HG03280 (cell line): Measurements from ENCODE around the gene A3GALT2.

Experiments used
- ATAC-seq: cut with Tn5 transposase; IDR thresholded peaks from one replicate; pipeline ENCODE4 v1.9.1; 2021; ENCODE audit warnings: mild to moderate bottlenecking, moderate library complexity; ENCODE audit not compliant: unreplicated experiment

A3GALT2 gene

GRCh38 chr1:33274446-33274845 lies 46.5 kb downstream of the A3GALT2 start:
- ATAC-seq = no peak

- no peak for ATAC-seq
Measured at GRCh38 chr1:33273961-33274371, 46.9 kb downstream of the A3GALT2 start.

DNA sequence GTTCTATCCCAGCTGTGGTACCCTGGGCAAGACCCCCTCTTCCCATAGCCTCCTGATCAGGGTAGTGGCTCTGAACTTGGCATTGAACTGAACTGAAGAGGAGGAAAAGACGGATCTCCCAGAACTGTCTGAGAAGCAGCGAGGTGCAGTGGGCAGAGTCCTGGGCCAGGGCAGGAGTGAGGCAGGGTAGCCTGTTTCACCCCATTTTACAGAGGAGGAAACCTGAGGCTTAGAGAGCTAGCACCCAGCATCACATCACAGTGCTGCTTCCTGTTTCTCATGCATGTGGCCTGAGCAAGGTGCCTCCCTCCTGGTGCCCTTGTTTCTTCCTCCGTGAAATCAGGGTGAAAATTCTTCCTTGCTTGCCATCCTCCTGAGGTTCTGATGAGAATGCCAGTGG lies 47.5 kb downstream of the A3GALT2 start:
- no peak for ATAC-seq

GRCh38 chr1:33272930-33273329 lies 48.0 kb downstream of the A3GALT2 start:
- ATAC-seq = no peak

- ATAC-seq = no peak
Measured at GRCh38 chr1:33272509-33272908, 48.4 kb downstream of the A3GALT2 start.

DNA sequence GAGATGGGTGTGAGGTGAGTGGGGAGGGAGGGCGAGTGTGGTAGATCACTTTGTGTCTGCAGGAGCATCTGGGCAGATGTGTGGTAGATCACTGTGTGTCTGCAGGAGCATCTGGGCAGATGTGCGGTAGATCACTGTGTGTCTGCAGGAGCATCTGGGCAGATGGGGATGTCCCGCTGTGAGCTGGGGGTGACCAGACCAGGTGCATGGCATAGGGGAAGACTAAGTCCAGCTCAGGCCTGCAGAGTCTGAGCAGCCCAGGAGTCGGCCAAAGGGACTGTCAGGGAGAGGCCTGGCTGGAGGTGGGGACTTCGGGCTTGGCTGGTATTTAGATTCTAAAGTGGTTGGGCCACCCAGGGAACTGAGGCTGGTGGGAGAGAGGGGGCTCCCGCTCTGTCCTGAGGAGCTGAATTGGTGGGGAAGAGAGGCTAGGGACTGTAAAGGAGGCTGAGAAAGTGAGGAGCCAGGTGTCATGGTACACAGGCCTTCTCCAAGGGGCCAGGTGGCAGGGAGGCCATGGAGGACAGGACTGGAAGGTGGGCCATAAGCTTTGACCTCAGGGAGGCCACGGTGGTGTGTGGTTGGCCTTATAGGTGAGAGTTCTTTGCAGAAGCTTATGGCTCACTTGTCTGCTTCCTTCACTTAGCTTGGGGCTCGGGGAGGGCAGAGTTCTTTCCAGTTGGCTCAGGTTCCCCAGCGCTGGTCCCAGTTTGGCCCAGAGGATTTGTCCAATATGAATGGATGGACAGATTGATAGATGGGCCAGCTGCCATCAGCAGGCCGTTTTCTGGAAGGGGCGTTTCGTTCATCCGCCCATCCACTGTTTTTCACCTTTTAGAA lies 49.0 kb downstream of the A3GALT2 start:
- no peak for ATAC-seq

DNA sequence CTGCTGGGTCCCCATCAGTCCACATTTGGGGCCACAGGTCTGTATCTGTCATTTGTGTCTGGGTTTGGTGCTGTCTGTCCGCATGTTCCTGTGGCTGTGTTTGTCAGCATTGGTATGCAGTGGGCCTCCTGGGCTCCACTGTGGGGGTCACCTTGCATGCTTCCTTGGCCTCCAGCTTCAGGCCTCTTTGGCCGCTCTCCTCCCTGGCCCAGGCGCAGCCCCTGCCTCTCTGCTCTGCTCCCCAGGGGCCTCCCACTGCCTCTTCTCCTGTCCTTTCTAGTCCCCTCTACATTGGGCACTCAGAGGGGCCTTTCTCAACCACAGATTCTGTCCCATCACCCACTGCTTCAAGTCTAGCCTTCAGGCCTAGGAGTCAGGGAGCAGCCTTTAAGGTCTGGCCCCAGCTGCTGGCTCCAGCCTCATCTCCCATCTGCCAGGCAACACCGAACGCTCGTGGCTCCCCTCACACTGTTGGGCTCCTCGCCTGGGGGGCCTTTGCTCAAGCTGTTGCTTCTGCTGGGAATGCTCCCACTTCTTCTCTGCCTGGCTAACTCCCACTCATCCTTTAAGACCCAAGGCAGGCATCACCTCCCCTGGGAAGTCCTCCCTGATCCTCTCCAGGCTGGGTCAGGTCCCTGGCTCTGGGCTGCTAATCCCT lies 50.0 kb downstream of the A3GALT2 start:
- no peak for ATAC-seq

- no peak for ATAC-seq
Measured at GRCh38 chr1:33270379-33270778, 50.5 kb downstream of the A3GALT2 start.

DNA sequence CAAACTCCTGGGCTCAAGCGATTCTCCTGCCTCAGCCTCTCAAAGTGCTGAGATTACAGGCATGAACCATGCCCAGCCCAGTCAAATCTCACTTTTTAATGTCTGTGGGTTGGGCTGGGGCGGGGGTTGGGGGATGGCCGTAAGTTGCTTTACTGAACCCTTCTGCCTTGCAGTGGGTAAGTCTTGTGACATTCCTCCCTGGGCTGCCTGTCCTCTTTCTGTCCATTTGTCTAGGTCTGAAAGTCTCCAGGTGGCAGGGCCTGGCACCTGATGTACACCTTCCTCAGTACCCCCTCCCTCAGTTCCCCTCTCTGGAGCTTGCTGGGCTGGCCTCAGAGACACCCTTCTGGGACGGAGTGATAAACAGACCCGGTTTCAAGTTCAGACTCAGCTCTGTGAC lies 51.3 kb downstream of the A3GALT2 start:
- ATAC-seq = no peak

- ATAC-seq = no peak
Measured at GRCh38 chr1:33268927-33269610, 51.8 kb downstream of the A3GALT2 start.

GRCh38 chr1:33268457-33268856 lies 52.4 kb downstream of the A3GALT2 start:
- no peak for ATAC-seq

DNA sequence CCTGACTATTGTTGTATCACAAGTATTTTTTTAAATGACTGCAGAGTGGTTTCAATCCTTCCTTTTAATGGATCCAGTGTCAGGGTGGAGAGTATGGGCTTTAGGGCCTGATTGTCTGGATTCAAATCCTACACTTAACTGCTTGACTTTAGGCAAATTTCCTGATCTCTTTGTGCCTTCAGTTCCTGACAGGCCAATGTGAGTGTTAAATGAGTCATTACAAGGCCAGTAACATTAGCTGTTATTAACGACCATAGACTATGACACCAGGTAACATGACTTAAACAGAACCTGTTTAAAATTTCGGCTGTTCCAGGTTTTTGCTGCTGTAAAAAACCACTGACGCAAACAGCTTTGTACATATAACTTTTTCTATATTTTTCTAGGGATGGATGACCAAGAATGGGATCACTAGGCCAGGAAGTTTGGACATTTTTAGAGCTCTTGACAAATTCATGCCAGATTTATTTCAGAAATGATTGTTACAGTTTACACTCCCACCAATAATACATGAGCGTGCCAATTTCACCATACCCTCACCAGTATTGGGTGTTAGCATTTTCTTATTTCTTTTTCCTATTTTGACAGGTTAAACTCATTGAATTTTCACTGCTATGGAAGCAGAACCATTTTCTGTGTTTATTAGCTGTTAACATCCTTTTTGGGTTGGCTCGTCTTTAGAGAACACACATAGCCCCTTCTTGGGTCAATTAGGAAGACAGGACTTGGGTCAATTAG lies 53.3 kb downstream of the A3GALT2 start:
- no peak for ATAC-seq

DNA sequence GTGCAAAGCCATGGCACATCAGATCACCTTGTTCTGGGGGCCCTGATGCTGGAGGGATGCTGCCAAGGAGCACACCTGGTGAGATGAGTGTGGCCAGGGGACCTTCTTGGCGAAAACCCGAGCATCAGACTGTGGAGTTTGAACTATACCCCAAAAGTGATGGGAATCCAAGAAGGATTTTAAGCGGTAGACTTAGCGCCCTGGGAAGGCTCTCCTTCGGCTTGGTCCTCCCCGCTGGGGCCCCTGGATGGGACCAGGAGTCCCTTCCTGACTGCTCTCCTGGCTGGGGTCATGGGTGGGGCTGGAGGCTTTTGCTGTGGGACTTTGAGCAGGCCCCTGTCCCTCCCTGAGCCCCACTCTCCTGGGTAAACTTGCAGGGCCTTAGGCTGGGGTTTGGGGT lies 54.1 kb downstream of the A3GALT2 start:
- ATAC-seq = no peak

DNA sequence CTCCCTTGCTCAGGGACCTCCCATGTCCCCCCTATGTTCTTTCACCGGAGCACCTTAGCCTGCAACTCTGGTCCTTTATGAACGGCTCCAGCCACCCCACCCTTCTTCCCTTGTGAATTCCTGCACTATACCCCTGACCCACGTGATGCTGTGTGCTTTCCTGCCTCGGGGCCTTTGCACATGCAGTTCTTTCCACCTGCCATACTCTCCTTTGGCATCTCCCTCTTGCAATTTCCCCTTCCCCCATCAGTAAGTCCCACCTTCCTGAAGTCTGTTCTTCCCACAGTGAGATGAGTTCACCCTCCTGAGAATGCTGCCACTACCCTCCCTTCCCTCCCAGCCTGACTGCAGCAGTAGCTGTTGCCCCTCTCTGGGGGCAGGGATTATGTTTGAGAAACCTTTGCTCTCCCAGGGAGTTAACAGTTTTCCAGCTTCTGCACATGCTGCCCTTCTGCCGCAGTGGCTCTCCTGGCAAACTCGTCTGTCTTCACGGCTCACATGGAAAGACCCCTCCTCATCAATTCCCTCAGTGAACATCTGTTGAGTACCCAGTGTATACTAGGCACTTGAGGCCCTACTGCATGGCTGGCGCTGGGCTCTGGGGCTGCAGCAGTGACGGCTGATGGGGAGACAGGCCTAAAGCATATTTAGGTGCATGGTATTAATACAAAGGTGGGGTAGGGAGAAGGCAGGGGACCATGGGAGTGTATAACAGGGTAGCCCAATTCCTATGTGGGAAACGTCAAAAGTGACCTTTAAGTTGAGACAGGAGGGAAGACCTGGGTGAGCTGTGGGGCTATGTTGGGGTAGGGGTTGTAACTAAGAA lies 54.9 kb downstream of the A3GALT2 start:
- no peak for ATAC-seq

GRCh38 chr1:33263890-33264504 lies 56.9 kb downstream of the A3GALT2 start:
- ATAC-seq = no peak

DNA sequence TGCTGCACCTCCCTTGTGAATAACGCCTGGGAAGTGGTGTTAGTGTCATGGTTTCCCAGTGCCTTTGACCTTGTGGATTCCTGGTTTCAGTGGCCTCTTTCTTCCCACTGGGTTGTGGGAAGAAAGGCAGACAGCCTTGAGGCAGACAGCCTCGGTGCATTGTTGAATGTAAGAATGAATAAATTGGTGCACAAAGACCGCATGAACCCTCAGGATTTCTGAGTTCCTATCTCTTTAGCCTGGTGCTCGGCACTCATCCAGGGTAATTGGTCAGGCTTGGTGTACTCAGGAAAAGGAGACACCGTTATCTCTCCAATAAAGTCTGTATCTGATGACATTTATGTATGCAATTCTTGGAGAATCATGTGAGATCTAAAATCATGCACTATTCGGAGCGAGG lies 59.6 kb downstream of the A3GALT2 start:
- ATAC-seq = no peak

DNA sequence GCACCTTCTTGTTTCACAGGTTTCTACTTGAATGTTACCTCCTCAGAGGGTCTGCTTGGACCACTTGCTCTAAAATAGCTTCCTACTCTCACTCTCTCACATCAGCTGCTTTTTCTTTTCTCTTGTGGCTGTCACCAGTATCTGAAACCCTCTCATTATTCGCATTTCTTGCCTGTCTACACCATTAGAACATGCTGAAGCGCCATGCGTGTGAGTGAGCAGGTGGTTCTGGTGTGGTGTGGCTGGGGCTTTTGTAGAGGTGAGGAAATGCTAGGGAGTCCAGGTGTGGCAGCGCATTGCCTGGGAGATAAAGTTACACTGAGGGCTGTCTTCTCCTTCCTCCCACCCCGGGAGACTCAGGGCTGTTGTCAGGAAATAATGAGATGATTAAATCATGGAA lies 60.5 kb downstream of the A3GALT2 start:
- no peak for ATAC-seq

DNA sequence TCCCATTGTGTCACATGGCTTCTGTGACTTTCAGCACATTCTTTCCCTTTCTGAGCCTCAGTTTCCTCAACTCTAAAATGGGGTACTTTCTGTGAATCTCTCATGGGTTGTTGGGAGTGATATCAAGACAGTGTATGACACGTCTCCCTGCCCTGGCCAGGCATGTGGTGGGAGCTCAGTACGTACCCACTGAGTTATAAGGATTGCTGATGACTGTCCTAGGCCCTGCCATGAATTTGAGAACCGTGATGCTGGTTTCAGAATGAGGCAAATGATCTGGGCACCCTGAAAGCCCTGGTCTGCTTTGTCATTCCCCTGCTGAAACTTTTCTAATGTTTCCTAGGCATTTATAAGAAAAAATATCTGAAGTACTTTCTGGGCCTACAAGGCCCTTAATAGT lies 61.0 kb downstream of the A3GALT2 start:
- no peak for ATAC-seq

GRCh38 chr1:33258788-33259274 lies 62.1 kb downstream of the A3GALT2 start:
- ATAC-seq = no peak
